CD14-positive monocyte (primary cell): ENCODE measurements around the gene FAM53B. TPM values are rescaled to one million over a fixed set of nuclear protein-coding genes. Genes with fewer than 3 reads are reported as not detected.
A peak's percentile ranks its signal among the peaks of the same experiment; 100 is the strongest.

Source experiments
- DNase-seq, 3 donors: peaks; one replicate each; pipeline ENCODE4 v3.0.0-alpha.2; 2011 to 2022
- H2AFZ ChIP-seq: 2 replicates; pipeline ENCODE4 v1.6.0; 2012; ENCODE audit warnings: mild to moderate bottlenecking, low read depth, low read length, inconsistent platforms; ENCODE audit not compliant: insufficient read depth, poor library complexity, severe bottlenecking
- H3K27ac ChIP-seq, 2 donors: 1 replicate in 1 of 2; 2 replicates in 1 of 2; pipeline ENCODE4 v1.5.1; 2012 to 2013; ENCODE audit warnings: low read length in 2 of 2, control low read depth in 1 of 2, inconsistent platforms in 1 of 2, low read depth in 1 of 2, mild to moderate bottlenecking in 1 of 2
- H3K27me3 ChIP-seq, 2 donors: one replicate each; pipeline versions ENCODE4 v1.6.0 to v1.6.1; 2011 to 2013; ENCODE audit warnings: low read length in 2 of 2; ENCODE audit not compliant: control insufficient read depth in 2 of 2, insufficient read depth in 2 of 2
- H3K36me3 ChIP-seq, 2 donors: replicated peaks in 1 of 2; 1 replicate in 1 of 2; 2 replicates in 1 of 2; pipeline versions ENCODE4 v1.5.1 to v1.6.1; 2012 to 2013; ENCODE audit warnings: low read length in 2 of 2, control low read depth in 1 of 2, inconsistent platforms in 1 of 2, mild to moderate bottlenecking in 1 of 2; ENCODE audit not compliant: insufficient read depth in 2 of 2, control insufficient read depth in 1 of 2
- H3K4me1 ChIP-seq, 2 donors: 1 replicate in 1 of 2; 2 replicates in 1 of 2; pipeline versions ENCODE4 v1.5.1 to v1.6.1; 2012 to 2013; ENCODE audit warnings: low read length in 2 of 2, control low read depth in 1 of 2, inconsistent platforms in 1 of 2, mild to moderate bottlenecking in 1 of 2, moderate library complexity in 1 of 2; ENCODE audit not compliant: insufficient read depth in 2 of 2, control insufficient read depth in 1 of 2
- H3K4me2 ChIP-seq: replicated peaks from 2 replicates; pipeline ENCODE3; 2012; ENCODE audit warnings: low read length, moderate library complexity, mild to moderate bottlenecking; ENCODE audit not compliant: poor library complexity, severe bottlenecking; ENCODE audit errors: extremely low read depth
- H3K4me3 ChIP-seq, 3 experiments: fragments of 200-600 bp in 1 of 3; sonication (generic) in 1 of 3; replicated peaks in 1 of 3; 1 replicate in 2 of 3; 2 replicates in 1 of 3; pipeline ENCODE4 v1.5.1; 2011 to 2013; ENCODE audit warnings: low read length in 3 of 3, mild to moderate bottlenecking in 3 of 3, control low read depth in 2 of 3, low read depth in 2 of 3, inconsistent platforms in 1 of 3, moderate library complexity in 1 of 3
- H3K79me2 ChIP-seq: 2 replicates; pipeline ENCODE4 v1.6.0; 2012; ENCODE audit warnings: mild to moderate bottlenecking, control low read depth, inconsistent platforms, low read length, moderate library complexity; ENCODE audit not compliant: insufficient read depth
- H3K9ac ChIP-seq: 2 replicates; pipeline ENCODE4 v1.6.0; 2017; ENCODE audit warnings: low read length, mild to moderate bottlenecking; ENCODE audit not compliant: insufficient read depth, poor library complexity, severe bottlenecking
- H3K9me3 ChIP-seq, 2 donors: replicated peaks in 1 of 2; 1 replicate in 1 of 2; 2 replicates in 1 of 2; pipeline versions ENCODE4 v1.5.1 to v1.6.1; 2012 to 2013; ENCODE audit warnings: low read length in 2 of 2, control low read depth in 1 of 2; ENCODE audit not compliant: control insufficient read depth in 1 of 2, insufficient read depth in 1 of 2
- H4K20me1 ChIP-seq: 2 replicates; pipeline ENCODE4 v1.6.0; 2012; ENCODE audit warnings: mild to moderate bottlenecking, low read length, control low read depth, moderate library complexity; ENCODE audit not compliant: insufficient read depth
- H3K27ac Mint-ChIP-seq, 7 donors: one replicate each; pipeline ENCODE4 v1.8.0; 2020; ENCODE audit warnings: mild to moderate bottlenecking in 7 of 7, mixed read lengths in 7 of 7, moderate library complexity in 6 of 7, inconsistent platforms in 2 of 7
- H3K27me3 Mint-ChIP-seq, 3 donors: one replicate each; pipeline ENCODE4 v1.8.0; 2021 to 2022; ENCODE audit warnings: low read depth in 3 of 3, mild to moderate bottlenecking in 3 of 3, mixed read lengths in 3 of 3, moderate library complexity in 3 of 3, inconsistent platforms in 1 of 3
- H3K36me3 Mint-ChIP-seq, 2 donors: one replicate each; pipeline ENCODE4 v1.8.0; 2020; ENCODE audit warnings: mixed read lengths in 2 of 2, inconsistent platforms in 1 of 2, mild to moderate bottlenecking in 1 of 2
- H3K4me1 Mint-ChIP-seq: one replicate; pipeline ENCODE4 v1.8.0; 2020; ENCODE audit warnings: mild to moderate bottlenecking, mixed read lengths
- H3K4me3 Mint-ChIP-seq, 2 donors: one replicate each; pipeline ENCODE4 v1.8.0; 2020; ENCODE audit warnings: mild to moderate bottlenecking in 2 of 2, mixed read lengths in 2 of 2, moderate library complexity in 1 of 2
- H3K9me3 Mint-ChIP-seq, 7 donors: one replicate each; pipeline ENCODE4 v1.8.0; 2020 to 2022; ENCODE audit warnings: mixed read lengths in 7 of 7, mild to moderate bottlenecking in 6 of 7, moderate library complexity in 6 of 7, inconsistent platforms in 2 of 7
- CTCF ChIP-seq: fragments of 200-600 bp; IDR thresholded peaks from one replicate; pipeline ENCODE4 v1.8.0; 2022; ENCODE audit warnings: antibody characterized with exemption, mild to moderate bottlenecking
- WGBS: methylation state at CpG from one replicate; pipeline ENCODE4 v1.1.5; 2013; ENCODE audit warnings: missing lambda C conversion rate; ENCODE audit not compliant: insufficient coverage; 5-methylcytosine and 5-hydroxymethylcytosine counted together
- intact Hi-C, 2 donors: fragments of 100-400 bp; cut with micrococcal nuclease; formaldehyde crosslinking; loops; one replicate each; pipeline versions ENCODE4 v1.15.0 to v1.15.1; 2023
- polyA plus RNA-seq, 3 donors: library from polyadenylated mRNA; depleted of rRNA in 1 of 3; unstranded in 2 of 3; stranded (reverse) in 1 of 3; fragments of 300-500 nt in 2 of 3; fragments of >200 nt in 1 of 3; fragmentation: Illumina TruSeq in 2 of 3; gene quantifications; 1 replicate in 2 of 3; 2 replicates in 1 of 3; pipeline ENCODE4 v1.2.3, GENCODE V29; 2012 to 2021

The FAM53B gene
- polyA plus RNA-seq, 3 donors = 5.8 to 23.3 (median 12.6) TPM

DNA sequence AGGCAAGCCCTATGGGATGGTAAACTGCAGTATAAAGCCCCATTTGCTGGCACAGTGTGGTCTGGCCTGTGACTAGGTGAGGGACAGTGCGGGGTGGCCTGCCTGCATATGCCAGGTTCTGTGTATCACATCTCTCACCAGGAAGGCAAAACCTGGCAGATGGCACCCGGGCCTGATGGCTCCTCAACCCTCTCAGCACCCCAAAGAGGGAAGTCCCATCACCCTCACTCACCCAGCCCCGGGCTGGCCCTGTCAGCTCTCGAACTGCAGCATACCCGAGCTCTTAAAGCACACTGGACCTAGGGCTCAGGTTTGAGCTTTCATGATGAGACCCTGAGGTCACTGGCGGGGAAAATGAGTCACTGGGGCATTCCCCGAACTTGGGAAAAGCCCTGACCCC is 152.1 kb downstream of the FAM53B start:
- H3K4me1 Mint-ChIP-seq = peaks cover 20% of the 10 kb centered on the region
- no peak overlapping the region for H3K4me2 ChIP-seq
- no peak for TF ChIP-seq CTCF
- no peaks in the 10 kb centered on the region for H3K27me3 ChIP-seq
- no peak overlapping the region for H3K27ac ChIP-seq
- no peak overlapping the region for H3K27ac Mint-ChIP-seq
- no peak overlapping the region for H3K4me3 Mint-ChIP-seq
- peaks cover 1 to 4% (median 3%) of the 10 kb centered on the region in 3 donors for H3K27me3 Mint-ChIP-seq
- H3K79me2 ChIP-seq = no peaks in the 10 kb centered on the region
- no peaks in the 10 kb centered on the region for H3K36me3 ChIP-seq
- peaks cover 8 to 11% of the 10 kb centered on the region in 2 donors for H3K4me1 ChIP-seq
- no peaks in the 10 kb centered on the region for H4K20me1 ChIP-seq
- DNase-seq = peak in 1 of 3 donors; percentile 44
- H3K9ac ChIP-seq = no peak overlapping the region
- H2AFZ ChIP-seq = no peak overlapping the region
- peaks cover 0 to 8% (median 1%) of the 10 kb centered on the region in 7 donors for H3K9me3 Mint-ChIP-seq
- 93% methylated on average over 7 of the region's 7 CpGs for WGBS
- H3K9me3 ChIP-seq = no peaks in the 10 kb centered on the region
- H3K36me3 Mint-ChIP-seq = peaks cover 0 to 3% of the 10 kb centered on the region in 2 donors
- no peak overlapping the region for H3K4me3 ChIP-seq
- intact Hi-C loops = no loop called here

DNA sequence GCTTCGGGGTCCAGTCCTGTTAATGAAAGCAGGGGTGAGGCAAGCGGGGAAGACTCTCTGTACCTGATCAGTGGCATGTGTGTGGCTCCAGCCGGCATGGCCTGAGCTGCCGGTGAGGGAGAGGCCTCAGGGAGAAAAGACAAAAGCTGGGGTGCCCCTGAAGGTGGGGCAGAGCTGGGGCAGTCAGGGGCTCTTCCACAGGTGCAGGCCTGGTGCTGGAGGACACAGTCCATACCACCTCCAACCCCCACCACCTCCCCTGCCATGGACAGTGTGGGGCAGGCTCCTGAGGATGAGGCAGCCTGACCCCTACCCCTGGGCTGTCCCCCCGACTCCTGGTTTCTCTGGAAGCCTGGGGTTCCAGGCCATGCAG is 153.1 kb downstream of the FAM53B start:
- Histone ChIP-seq H3K4me2 (no peak overlapping the region), H3K4me3 (no peak overlapping the region), H3K27ac (no peak overlapping the region), H3K27me3 (no peaks in the 10 kb centered on the region), H2AFZ (no peak overlapping the region), H3K9ac (no peak overlapping the region), H4K20me1 (no peaks in the 10 kb centered on the region), H3K9me3 (no peaks in the 10 kb centered on the region), H3K79me2 (no peaks in the 10 kb centered on the region), H3K4me1 (peaks cover 8 to 11% of the 10 kb centered on the region in 2 donors), H3K36me3 (no peaks in the 10 kb centered on the region)
- intact Hi-C loops = no loop called here
- peaks cover 0 to 8% (median 1%) of the 10 kb centered on the region in 7 donors for H3K9me3 Mint-ChIP-seq
- 93% methylated on average over 4 of the region's 5 CpGs for WGBS
- peaks cover 1 to 4% (median 3%) of the 10 kb centered on the region in 3 donors for H3K27me3 Mint-ChIP-seq
- peaks cover 26% of the 10 kb centered on the region for H3K4me1 Mint-ChIP-seq
- TF ChIP-seq CTCF = no peak
- DNase-seq = no peak
- H3K4me3 Mint-ChIP-seq = no peak overlapping the region
- no peak overlapping the region for H3K27ac Mint-ChIP-seq
- peaks cover 0 to 3% of the 10 kb centered on the region in 2 donors for H3K36me3 Mint-ChIP-seq
